Measurements from ENCODE around the gene MTX1.

MTX1 gene

DNA sequence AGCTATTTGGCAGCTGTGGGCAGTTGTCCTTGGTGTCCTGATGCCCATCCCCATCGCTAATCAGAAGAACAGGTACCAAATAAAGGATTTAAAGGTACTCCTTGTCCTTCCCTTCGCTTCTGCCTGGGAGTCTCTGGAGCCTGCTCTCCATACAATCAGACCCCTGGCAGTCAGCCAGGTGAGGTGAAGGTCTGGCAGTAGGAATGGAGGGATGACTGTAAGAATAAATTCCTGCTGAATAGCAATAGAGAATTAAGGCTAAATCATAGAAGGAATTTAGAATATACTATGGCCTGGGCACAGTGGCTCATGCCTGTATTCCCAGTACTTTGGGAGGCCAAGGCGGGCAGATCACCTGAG, 10.0 kb upstream of the MTX1 start:
- TF ChIP-seq, protein P1, sequence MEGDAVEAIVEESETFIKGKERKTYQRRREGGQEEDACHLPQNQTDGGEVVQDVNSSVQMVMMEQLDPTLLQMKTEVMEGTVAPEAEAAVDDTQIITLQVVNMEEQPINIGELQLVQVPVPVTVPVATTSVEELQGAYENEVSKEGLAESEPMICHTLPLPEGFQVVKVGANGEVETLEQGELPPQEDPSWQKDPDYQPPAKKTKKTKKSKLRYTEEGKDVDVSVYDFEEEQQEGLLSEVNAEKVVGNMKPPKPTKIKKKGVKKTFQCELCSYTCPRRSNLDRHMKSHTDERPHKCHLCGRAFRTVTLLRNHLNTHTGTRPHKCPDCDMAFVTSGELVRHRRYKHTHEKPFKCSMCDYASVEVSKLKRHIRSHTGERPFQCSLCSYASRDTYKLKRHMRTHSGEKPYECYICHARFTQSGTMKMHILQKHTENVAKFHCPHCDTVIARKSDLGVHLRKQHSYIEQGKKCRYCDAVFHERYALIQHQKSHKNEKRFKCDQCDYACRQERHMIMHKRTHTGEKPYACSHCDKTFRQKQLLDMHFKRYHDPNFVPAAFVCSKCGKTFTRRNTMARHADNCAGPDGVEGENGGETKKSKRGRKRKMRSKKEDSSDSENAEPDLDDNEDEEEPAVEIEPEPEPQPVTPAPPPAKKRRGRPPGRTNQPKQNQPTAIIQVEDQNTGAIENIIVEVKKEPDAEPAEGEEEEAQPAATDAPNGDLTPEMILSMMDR (IDR thresholded peaks at IDR 0.05) = no peak
- no peak for DNase-seq (ENCODE audit: low spot score)
- Histone ChIP-seq H3K4me3 (no peak overlapping the region), H3K27ac (no peak overlapping the region)

DNA sequence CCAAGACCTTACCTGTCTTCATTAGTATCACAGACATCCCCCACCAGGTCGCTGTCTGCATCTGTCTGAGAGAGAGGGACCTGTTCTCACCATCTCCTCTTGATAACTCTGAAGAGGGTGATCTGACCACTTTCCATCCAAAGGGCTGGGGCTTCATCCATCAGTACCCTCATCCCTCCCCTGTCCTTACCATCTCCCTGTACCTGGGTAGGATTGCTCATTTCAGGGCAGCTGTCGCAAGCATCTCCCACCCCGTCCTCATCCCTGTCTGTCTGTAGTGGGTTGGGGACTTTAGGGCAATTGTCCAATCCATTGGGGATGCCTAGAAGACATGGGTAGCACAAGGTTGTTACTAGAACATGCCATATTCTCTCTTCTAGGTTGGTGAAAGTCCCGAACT, 8.7 kb upstream of the MTX1 start:
- TF ChIP-seq, protein P1 (IDR thresholded peaks at IDR 0.05) = no peak
- no peak overlapping the region for H3K4me3 ChIP-seq
- no peak overlapping the region for H3K27ac ChIP-seq
- no peak for DNase-seq (ENCODE audit: low spot score)

DNA sequence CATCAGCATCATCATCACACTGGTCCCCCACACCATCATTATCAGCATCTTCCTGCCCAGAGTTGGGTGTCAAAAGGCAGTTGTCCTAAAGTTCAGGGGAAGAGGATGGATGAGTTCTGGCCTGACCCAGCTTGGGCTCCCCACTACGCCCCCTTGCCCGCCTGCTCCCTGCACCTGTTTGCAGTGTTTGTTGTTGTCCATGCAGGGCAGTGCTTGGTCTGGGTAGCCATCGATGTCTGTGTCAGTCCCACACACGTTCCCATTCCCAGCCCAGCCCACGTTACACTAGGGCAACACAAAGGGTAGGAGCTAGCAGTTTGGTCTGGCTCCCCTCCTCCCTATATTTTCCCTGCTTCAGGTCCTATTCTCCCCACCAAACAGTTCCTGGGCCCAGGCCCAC, 7.6 kb upstream of the MTX1 start:
- no peak overlapping the region for H3K4me3 ChIP-seq
- TF ChIP-seq, protein P1 (IDR thresholded peaks at IDR 0.05) = no peak
- no peak overlapping the region for H3K27ac ChIP-seq
- DNase-seq (ENCODE audit: low spot score) = no peak

DNA sequence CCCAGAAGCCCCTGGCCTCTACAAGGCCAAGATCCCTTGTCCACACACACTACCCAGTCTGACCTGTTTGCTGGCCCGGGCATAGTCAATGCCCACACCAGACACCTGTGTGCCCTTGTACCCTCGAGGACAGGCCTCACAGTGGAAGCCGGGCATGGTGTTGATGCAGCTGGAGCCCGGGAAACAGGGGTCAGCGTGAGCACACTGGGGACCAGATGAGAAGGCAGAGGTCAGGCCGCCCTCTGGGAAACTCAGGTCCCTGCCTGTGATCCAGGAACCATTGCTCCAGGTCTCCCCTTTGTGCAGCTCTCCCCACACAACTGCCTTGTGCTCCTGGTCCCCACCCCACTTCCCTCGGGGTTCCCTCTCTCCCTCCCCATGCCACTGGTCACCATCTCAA, 6.3 kb upstream of the MTX1 start:
- DNase-seq (ENCODE audit: low spot score) = no peak
- TF ChIP-seq, protein P1 (IDR thresholded peaks at IDR 0.05) = no peak
- no peak overlapping the region for H3K4me3 ChIP-seq
- no peak overlapping the region for H3K27ac ChIP-seq

DNA sequence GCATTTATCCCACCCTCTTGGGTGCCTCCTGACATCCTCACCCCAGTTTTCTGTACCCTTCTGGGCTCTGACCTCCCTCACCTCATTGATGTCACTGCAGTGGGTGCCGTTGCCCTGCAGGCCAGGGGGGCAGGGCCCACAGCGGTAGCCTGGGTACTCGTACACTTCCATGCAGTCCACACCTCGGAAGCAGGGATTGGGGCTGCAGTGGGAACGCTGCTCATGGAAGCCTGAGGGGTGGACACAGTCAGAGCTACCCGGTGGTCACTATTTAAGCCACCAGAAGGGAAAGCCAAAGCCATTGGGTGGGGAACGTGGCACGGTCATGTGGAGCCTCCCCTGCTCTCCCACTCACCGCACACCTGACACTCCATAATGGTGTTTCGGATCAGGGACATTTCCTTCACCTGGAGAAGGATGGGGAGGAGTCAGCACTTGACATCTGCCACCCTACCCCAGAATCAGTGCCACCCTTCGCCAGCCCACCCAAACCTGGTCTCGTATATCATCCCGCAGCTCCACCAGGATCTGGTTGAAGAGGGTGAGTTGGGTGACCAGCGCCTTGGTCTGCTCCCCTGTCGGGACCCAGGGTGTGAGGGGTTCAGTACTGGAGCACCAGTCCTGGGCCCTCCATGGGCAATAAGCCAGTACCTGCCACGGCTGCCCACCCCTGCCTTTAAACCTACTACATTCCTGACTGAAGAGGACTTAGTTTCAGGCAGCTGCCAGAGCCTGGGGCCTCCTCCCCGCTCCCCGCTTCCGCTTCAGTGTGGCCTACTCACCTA, 5.6 kb upstream of the MTX1 start:
- Histone ChIP-seq H3K4me3 (no peak overlapping the region), H3K27ac (no peak overlapping the region)
- no peak for DNase-seq (ENCODE audit: low spot score)
- TF ChIP-seq, protein P1 (IDR thresholded peaks at IDR 0.05) = no peak

DNA sequence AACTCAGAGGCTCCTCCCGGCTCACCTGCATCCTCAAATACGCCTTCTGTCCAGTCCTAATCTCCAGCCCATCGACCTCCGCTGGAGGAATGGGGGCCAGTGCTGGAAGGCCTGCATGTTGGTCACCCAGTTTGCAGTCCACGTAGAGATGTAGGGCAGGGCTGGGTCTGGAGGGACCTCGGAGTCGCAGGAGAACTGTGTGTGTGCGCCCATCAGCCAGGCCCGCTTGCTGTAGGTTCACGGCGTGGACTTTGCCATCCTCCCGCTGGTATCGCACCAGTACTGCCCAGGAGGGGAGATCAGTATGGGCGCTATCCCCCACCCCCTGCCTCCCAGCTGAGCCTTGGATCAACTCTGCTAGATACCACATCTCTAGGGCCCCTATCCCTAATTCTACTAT, 3.5 kb upstream of the MTX1 start:
- H3K4me3 ChIP-seq = no peak overlapping the region
- no peak overlapping the region for H3K27ac ChIP-seq
- peak; percentile 68 for DNase-seq (ENCODE audit: low spot score)
- TF ChIP-seq, protein P1 (IDR thresholded peaks at IDR 0.05) = no peak

DNA sequence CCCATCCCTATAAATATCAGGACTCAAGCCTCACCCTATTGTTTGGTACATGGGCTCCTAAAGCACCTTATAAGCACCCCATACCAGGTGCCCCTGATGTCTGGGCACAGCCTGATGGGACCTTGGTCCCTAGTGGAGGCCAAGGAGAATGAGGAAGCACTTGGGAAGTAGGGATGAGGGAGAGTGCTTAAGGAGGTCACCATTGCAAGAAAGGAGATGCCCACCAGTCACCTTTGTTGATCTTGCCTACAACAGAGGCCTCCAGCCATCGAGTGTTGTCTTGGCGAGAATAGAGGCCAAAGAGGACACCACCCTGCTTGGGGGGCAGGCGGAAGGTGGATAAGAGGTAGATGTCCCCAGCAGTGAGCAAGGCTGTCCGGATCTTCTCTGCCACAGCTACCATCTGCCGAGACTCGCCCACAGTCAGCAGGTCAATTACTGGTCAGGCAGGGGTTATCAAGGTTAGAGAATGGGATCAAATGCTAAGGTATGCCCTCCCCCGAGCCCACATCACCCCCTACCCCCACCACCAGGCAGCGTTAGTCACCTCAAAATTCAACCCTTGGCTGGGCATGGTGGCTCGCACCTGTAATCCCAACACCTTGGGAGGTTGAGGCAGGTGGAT, 2.4 kb upstream of the MTX1 start:
- H3K27ac ChIP-seq = peak overlapping the region; percentile 53 to 98
- DNase-seq (ENCODE audit: low spot score) = no peak
- TF ChIP-seq, protein P1 (IDR thresholded peaks at IDR 0.05) = no peak
- no peak overlapping the region for H3K4me3 ChIP-seq

Measured in coronary artery (tissue), 2 donors.